GM13977 (cell line): Measurements from ENCODE around the gene SCN1A.

Source experiments
- DNase-seq: peaks from one replicate; pipeline ENCODE4 v3.0.0; 2012; ENCODE audit warnings: low spot score
- CTCF ChIP-seq: IDR thresholded peaks from 2 replicates; pipeline ENCODE4 v1.5.1; 2012; ENCODE audit warnings: mild to moderate bottlenecking, control low read depth; ENCODE audit not compliant: insufficient read depth; ENCODE audit errors: extremely low read depth, missing control alignments
- in situ Hi-C: fragments of 300-500 bp; cut with MboI; formaldehyde crosslinking; loops from one replicate; pipeline ENCODE4 v1.12.0; 2022; ENCODE audit warnings: low sequenced_read_pairs, low pct_unique_long_range_greater_than_20kb, mixed read lengths, inconsistent platforms; ENCODE audit not compliant: unreplicated experiment

SCN1A gene

GRCh38 chr2:166031054-166031453 lies 96.8 kb downstream of the SCN1A start:
- no peak for DNase-seq
- no peak for TF ChIP-seq CTCF
- in situ Hi-C loops = no loop called here

DNA sequence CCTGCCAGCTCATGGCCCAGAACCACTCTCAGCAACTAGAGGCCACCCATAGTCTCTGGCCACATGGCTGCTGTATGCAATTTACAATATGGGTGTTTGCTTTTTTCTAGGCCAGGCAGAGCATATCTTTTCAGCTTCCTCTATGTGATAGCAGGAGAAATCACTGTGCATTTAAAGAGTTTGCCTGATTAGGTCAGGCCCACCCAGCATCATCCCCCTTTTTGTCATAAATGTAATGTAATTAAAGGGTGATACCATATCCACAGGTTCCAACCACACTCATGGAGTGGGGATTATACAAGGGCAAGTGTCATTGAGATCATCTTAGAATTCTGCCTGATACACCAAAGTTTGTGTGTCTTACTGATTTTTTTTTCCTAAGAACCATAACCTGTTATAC lies 102.5 kb downstream of the SCN1A start:
- DNase-seq = no peak
- no peak for TF ChIP-seq CTCF
- in situ Hi-C loops = no loop called here

- no peak for DNase-seq
- in situ Hi-C loops = no loop called here
- no peak for TF ChIP-seq CTCF
Measured at GRCh38 chr2:166017208-166017607, 110.6 kb downstream of the SCN1A start.

DNA sequence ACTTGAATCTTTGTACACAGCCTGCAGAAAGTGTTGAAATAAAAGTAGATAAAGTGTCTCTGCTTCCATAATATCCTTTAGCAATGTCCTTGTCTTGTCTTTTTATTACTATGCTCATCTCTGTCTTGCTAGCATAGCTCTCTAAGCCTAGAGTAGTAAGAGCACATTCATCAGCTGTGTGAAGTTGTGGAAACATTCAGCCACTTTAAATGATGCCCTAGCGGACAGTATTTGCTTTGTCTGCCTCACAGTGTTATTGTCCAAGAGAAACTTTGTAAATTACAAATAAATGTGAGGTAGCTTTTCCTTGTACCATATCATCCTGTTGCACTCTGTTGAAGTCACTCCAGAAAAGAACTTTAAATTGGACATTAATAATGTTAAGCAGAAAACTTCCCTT lies 113.9 kb downstream of the SCN1A start:
- no peak for DNase-seq
- no peak for TF ChIP-seq CTCF
- in situ Hi-C loops = no loop called here

DNA sequence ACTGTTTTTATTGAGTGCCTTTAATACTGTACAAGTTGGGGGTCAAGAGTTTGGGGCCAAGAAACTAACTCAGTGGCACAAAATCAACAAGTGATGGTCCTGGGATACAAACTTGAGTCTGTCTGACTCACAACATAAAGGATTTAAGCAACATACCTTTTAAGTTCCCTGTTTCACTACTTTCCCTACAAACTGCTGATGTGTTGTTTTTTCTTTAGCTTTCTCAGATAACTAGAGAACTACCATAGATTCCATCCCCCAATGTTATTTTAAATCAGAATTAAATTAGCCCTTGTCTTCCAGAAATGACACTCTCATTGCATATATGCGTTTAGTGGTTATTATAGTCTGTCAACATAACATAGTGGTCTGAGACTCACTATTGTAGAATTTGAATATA lies 116.2 kb downstream of the SCN1A start:
- TF ChIP-seq CTCF = no peak
- in situ Hi-C loops = no loop called here
- no peak for DNase-seq

DNA sequence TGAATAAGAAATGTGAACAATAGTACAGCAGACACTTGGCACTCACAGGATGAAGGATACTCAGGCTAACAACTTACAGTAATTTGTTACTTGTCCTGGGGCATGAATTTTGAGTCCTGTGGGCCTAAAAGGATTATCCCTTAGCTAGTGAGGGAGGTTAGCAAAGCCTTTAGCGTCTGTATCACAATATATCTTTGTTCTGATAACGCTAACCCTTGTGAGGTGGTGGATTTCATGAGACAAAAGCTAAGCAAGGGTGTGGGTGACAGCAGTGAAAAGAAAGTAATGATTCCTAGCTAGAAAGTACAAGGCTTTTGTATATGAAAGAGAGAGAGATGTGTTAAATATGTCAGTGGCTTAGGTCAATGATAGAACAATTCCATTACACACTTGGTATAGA lies 127.4 kb downstream of the SCN1A start:
- in situ Hi-C loops = no loop called here
- DNase-seq = no peak
- TF ChIP-seq CTCF = no peak

DNA sequence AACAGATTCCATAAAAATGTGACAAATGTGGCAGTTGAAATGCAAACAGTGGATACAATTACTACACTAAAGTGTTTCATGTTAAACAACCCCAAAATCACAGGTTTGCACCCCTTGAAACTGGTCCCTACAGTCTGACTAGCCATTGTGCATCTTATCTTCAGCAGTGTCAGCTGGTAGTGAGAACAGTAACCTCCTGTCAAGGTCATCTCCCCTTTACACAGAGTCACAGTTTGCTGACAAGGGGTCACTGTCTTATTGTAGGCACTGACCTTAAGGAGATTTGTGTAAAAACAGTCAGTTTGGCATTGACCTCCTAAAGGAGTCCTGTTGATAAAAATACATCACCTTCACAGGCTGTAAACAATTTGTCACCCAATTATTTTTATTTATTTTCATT lies 137.0 kb downstream of the SCN1A start:
- TF ChIP-seq CTCF = no peak
- in situ Hi-C loops = no loop called here
- no peak for DNase-seq
